ENCODE results near the gene CNIH4. TPM values are rescaled to one million over a fixed set of nuclear protein-coding genes. Genes with fewer than 3 reads are reported as not detected.
"Not testable (repeated sequence)": the region's sequence is repeated elsewhere in the genome, so short reads cannot be mapped to it uniquely, and the experiment has no call there.

The CNIH4 gene
- total RNA-seq, 1 experiment from 2014 or later = 93.8 TPM

DNA sequence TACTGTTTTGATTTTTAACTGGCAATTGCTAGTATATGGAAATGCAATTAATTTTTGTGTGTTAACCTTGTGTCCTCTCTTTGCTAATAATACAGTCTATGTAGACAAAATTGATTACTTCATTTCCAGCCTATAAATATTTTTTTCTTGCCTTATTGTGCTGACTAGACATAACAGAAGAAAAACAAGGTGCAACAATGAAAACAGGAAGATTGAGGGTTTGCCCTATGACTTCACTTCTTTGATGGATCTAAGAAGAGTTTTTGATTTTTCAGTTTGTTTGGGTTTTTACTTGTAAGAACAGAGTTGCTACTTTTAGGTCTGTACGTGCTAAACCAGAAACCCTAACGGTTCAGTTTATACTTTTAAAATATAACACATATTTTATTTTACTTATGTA, 8.5 kb upstream of the CNIH4 start:
- intact Hi-C loops (cut with micrococcal nuclease; ENCODE audit: unreplicated experiment) = no loop called here
- BruUV-seq (replicated peaks) = no TSS peak
- ChIA-PET CTCF (no interaction called here), POLR2A (ENCODE audit: unreplicated experiment) (no interaction called here)
- Histone ChIP-seq H3K4me3 (no peak overlapping the region), H3K79me2 (ENCODE audit: low read depth) (no peaks in the 10 kb centered on the region), H3K4me2 (no peak overlapping the region), H3K27ac (no peak overlapping the region), H3K36me3 (ENCODE audit: low read depth) (no peaks in the 10 kb centered on the region), H3K9me3 (ENCODE audit: insufficient read depth, low read depth) (peaks cover 20% of the 10 kb centered on the region), H4K20me1 (ENCODE audit: insufficient read depth) (no peaks in the 10 kb centered on the region), H3K4me1 (replicated peaks; ENCODE audit: insufficient read depth) (no peaks in the 10 kb centered on the region), H3F3A (ENCODE audit: insufficient read depth, low read depth) (no peaks in the 10 kb centered on the region), H3K27me3 (ENCODE audit: insufficient read depth, low read depth) (no peaks in the 10 kb centered on the region), H2AFZ (no peak overlapping the region), H3K9me2 (ENCODE audit: insufficient read depth) (no peaks in the 10 kb centered on the region)
- no peak for TF ChIP-seq EZH2 (IDR thresholded peaks at IDR 0.05; ENCODE audit: low read depth)
- TF ChIP-seq, protein P1, sequence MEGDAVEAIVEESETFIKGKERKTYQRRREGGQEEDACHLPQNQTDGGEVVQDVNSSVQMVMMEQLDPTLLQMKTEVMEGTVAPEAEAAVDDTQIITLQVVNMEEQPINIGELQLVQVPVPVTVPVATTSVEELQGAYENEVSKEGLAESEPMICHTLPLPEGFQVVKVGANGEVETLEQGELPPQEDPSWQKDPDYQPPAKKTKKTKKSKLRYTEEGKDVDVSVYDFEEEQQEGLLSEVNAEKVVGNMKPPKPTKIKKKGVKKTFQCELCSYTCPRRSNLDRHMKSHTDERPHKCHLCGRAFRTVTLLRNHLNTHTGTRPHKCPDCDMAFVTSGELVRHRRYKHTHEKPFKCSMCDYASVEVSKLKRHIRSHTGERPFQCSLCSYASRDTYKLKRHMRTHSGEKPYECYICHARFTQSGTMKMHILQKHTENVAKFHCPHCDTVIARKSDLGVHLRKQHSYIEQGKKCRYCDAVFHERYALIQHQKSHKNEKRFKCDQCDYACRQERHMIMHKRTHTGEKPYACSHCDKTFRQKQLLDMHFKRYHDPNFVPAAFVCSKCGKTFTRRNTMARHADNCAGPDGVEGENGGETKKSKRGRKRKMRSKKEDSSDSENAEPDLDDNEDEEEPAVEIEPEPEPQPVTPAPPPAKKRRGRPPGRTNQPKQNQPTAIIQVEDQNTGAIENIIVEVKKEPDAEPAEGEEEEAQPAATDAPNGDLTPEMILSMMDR (conservative IDR thresholded peaks at IDR 0.05) = no peak
- DNase-seq = no peak

DNA sequence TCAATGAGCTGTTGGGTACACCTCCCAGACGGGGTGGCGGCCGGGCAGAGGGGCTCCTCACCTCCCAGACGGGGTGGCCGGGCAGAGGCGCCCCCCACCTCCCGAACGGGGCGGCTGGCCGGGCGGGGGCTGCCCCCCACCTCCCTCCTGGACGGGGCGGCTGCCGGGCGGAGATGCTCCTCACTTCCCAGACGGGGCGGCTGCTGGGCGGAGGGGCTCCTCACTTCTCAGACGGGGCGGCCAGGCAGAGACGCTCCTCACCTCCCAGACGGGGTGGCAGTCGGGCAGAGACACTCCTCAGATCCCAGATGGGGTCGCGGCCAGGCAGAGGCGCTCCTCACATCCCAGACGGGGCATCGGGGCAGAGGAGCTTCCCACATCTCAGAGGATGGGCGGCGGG, 7.0 kb upstream of the CNIH4 start:
- H3K4me1 ChIP-seq (replicated peaks; ENCODE audit: insufficient read depth); POLR2A ChIA-PET (ENCODE audit: unreplicated experiment); H4K20me1 ChIP-seq (ENCODE audit: insufficient read depth); H3F3A ChIP-seq (ENCODE audit: insufficient read depth, low read depth); intact Hi-C loops (cut with micrococcal nuclease; ENCODE audit: unreplicated experiment); H3K79me2 ChIP-seq (ENCODE audit: low read depth); BruUV-seq (replicated peaks); CTCF ChIA-PET; H2AFZ ChIP-seq; H3K36me3 ChIP-seq (ENCODE audit: low read depth); H3K27me3 ChIP-seq (ENCODE audit: insufficient read depth, low read depth); H3K9me2 ChIP-seq (ENCODE audit: insufficient read depth); H3K27ac ChIP-seq; H3K4me3 ChIP-seq; H3K4me2 ChIP-seq; H3K9me3 ChIP-seq (ENCODE audit: insufficient read depth, low read depth); DNase-seq: not testable (repeated sequence)

DNA sequence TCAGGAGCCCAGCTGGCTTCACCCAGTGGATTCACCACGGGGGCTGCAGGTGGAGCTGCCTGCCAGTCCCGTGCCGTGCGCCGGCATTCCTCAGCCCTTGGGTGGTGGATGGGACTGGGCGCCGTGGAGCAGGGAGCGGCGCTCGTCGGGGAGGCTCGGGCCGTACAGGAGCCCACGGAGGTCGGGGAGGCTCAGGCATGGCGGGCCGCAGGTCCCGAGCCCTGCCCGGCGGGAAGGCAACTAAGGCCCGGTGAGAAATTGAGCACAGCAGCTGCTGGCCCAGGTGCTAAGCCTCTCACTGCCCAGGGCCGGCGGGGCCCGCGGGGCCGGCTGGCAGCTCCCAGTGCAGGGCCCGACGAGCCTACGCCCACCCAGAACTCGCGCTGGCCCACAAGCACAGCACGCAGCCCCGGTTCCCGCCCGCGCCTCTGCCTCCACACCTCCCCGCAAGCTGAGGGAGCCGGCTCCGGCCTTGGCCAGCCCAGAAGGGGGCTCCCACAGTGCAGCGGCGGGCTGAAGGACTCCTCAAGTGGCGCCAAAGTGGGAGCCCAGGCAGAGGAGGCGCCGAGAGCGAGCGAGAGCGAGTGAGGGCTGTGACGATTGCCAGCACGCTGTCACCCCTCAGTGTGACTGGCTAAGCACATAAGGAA, 4.1 kb upstream of the CNIH4 start:
- H3K4me1 ChIP-seq (replicated peaks; ENCODE audit: insufficient read depth); POLR2A ChIA-PET (ENCODE audit: unreplicated experiment); H4K20me1 ChIP-seq (ENCODE audit: insufficient read depth); H3K79me2 ChIP-seq (ENCODE audit: low read depth); CTCF ChIA-PET; H3K27ac ChIP-seq; H3F3A ChIP-seq (ENCODE audit: insufficient read depth, low read depth); H3K4me2 ChIP-seq; H3K9me2 ChIP-seq (ENCODE audit: insufficient read depth); intact Hi-C loops (cut with micrococcal nuclease; ENCODE audit: unreplicated experiment); H3K36me3 ChIP-seq (ENCODE audit: low read depth); H3K9me3 ChIP-seq (ENCODE audit: insufficient read depth, low read depth); H3K27me3 ChIP-seq (ENCODE audit: insufficient read depth, low read depth); DNase-seq; H3K4me3 ChIP-seq; BruUV-seq (replicated peaks); H2AFZ ChIP-seq: not testable (repeated sequence)

- TF ChIP-seq, protein P1 (conservative IDR thresholded peaks at IDR 0.05) = no peak
- no peak for TF ChIP-seq EZH2 (IDR thresholded peaks at IDR 0.05; ENCODE audit: low read depth)
- no peaks in the 10 kb centered on the region for H3K9me3 ChIP-seq (ENCODE audit: insufficient read depth, low read depth)
- no peak overlapping the region for H2AFZ ChIP-seq
- H3K4me1 ChIP-seq (replicated peaks; ENCODE audit: insufficient read depth) = peaks cover 14% of the 10 kb centered on the region
- no TSS peak for BruUV-seq (replicated peaks)
- no peak for DNase-seq
- no peak overlapping the region for H3K27ac ChIP-seq
- intact Hi-C loops (cut with micrococcal nuclease; ENCODE audit: unreplicated experiment) = no loop called here
- H3K4me3 ChIP-seq = no peak overlapping the region
- CTCF ChIA-PET = no interaction called here
- H4K20me1 ChIP-seq (ENCODE audit: insufficient read depth) = peaks cover 4% of the 10 kb centered on the region; the same call in 1 of the 2 replicates
- H3K36me3 ChIP-seq (ENCODE audit: low read depth) = no peaks in the 10 kb centered on the region
- no peak overlapping the region for H3K4me2 ChIP-seq
- POLR2A ChIA-PET (ENCODE audit: unreplicated experiment) = interaction anchor here (0.5 kb wide), 1 partner anchor 513 kb away, joined by 3 read pairs; no protein-coding TSS in a partner anchor
- peaks cover 22% of the 10 kb centered on the region for H3K79me2 ChIP-seq (ENCODE audit: low read depth)
- peaks cover 5% of the 10 kb centered on the region; the same call in 1 of the 2 replicates for H3F3A ChIP-seq (ENCODE audit: insufficient read depth, low read depth)
- H3K9me2 ChIP-seq (ENCODE audit: insufficient read depth) = no peaks in the 10 kb centered on the region
- H3K27me3 ChIP-seq (ENCODE audit: insufficient read depth, low read depth) = no peaks in the 10 kb centered on the region
Observed at GRCh38 chr1:224353975-224354925, 2.4 kb upstream of the CNIH4 start.

All from PC-9 (cell line).